ENCODE data around the gene C10orf105. TPM values are rescaled to one million over a fixed set of nuclear protein-coding genes. Genes with fewer than 3 reads are reported as not detected.
A peak's percentile ranks its signal among the peaks of the same experiment; 100 is the strongest.

Gene C10orf105
- total RNA-seq, 2 experiments from 2014 or later, result 0.34 to 0.40 TPM

DNA sequence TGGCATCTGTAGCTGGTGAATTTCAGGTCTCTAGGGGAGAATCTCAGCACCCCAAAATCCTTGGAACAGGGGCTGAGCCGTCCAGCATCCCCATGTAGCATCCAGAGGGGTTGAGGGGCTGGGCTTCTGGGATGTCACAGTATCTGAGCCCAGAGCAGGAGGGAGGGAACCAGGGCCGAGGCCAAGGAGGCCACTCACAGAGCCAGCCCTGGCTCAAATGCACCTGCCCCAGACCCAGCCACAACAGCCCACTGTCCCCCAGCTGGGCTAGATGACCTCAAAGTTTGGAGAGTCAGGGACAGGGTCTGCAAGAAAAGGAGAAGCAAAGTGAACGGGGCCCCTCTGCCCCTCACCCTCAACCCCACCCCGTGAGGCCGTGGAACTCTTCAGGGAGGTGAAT, 31.4 kb upstream of the C10orf105 start:
- H3K4me1 Mint-ChIP-seq, result peaks cover 95% of the 10 kb centered on the region
- ATAC-seq (no peak), DNase-seq (no peak)
- H3K27ac Mint-ChIP-seq, result peak overlapping the region; percentile 99
- H3K27me3 Mint-ChIP-seq, result no peaks in the 10 kb centered on the region
- ChIA-PET POLR2A (no interaction called here), CTCF (interaction anchor here (0.7 to 1.0 kb wide), 3 partner anchors 16 to 21 kb away, joined by 3 to 5 read pairs (median 3); no protein-coding TSS in a partner anchor)
- intact Hi-C loops (cut with DNase I, micrococcal nuclease), result no loop called here
- no peaks in the 10 kb centered on the region for H3K9me3 Mint-ChIP-seq (ENCODE audit: low read depth)
- no peak overlapping the region for H3K4me3 Mint-ChIP-seq
- H3K36me3 Mint-ChIP-seq (ENCODE audit: low read depth), result peaks cover 57% of the 10 kb centered on the region

GRCh38 chr10:71750124-71750841, 30.7 kb upstream of the C10orf105 start:
- Mint-ChIP-seq H3K4me1 (peaks cover 97% of the 10 kb centered on the region), H3K36me3 (ENCODE audit: low read depth) (peaks cover 57% of the 10 kb centered on the region), H3K27ac (peak overlapping the region; percentile 99), H3K9me3 (ENCODE audit: low read depth) (no peaks in the 10 kb centered on the region), H3K4me3 (no peak overlapping the region), H3K27me3 (no peaks in the 10 kb centered on the region)
- ChIA-PET POLR2A (no interaction called here), CTCF (interaction anchor here (0.6 to 1.0 kb wide), 4 partner anchors 16 to 25 kb away, joined by 3 to 5 read pairs (median 3); no protein-coding TSS in a partner anchor)
- intact Hi-C loops (cut with DNase I, micrococcal nuclease), result no loop called here
- no peak for DNase-seq
- ATAC-seq, result no peak

GRCh38 chr10:71749396-71749795, 29.8 kb upstream of the C10orf105 start:
- ATAC-seq (no peak), DNase-seq (no peak)
- Mint-ChIP-seq H3K9me3 (ENCODE audit: low read depth) (no peaks in the 10 kb centered on the region), H3K4me3 (peak overlapping the region; percentile 68), H3K27ac (peak overlapping the region; percentile 99), H3K4me1 (peaks cover 97% of the 10 kb centered on the region), H3K27me3 (no peaks in the 10 kb centered on the region), H3K36me3 (ENCODE audit: low read depth) (peaks cover 53% of the 10 kb centered on the region)
- intact Hi-C loops (cut with DNase I, micrococcal nuclease), result loop anchor here in 1 of 2 experiments (2.0 kb wide), 1 partner anchor 19 kb away; no protein-coding TSS in a partner anchor
- ChIA-PET POLR2A (interaction anchor here (0.5 to 0.8 kb wide), 4 partner anchors 23 to 1583 kb away, joined by 3 to 5 read pairs (median 4); no protein-coding TSS in a partner anchor), CTCF (interaction anchor here (0.6 to 1.2 kb wide), 10 partner anchors 8 to 532 kb away, joined by 3 to 6 read pairs (median 4); no protein-coding TSS in a partner anchor)

GRCh38 chr10:71748671-71749191, 29.2 kb upstream of the C10orf105 start:
- CTCF ChIA-PET, result interaction anchor here (0.6 to 1.6 kb wide), 14 partner anchors 9 to 581 kb away, joined by 3 to 6 read pairs (median 3); no protein-coding TSS in a partner anchor
- peaks cover 46% of the 10 kb centered on the region for H3K36me3 Mint-ChIP-seq (ENCODE audit: low read depth)
- H3K4me3 Mint-ChIP-seq, result peak overlapping the region; percentile 68
- DNase-seq (peak; percentile 90), ATAC-seq (peak; percentile 91)
- H3K4me1 Mint-ChIP-seq, result peaks cover 97% of the 10 kb centered on the region
- peak overlapping the region; percentile 99 for H3K27ac Mint-ChIP-seq
- H3K9me3 Mint-ChIP-seq (ENCODE audit: low read depth), result no peaks in the 10 kb centered on the region
- no peaks in the 10 kb centered on the region for H3K27me3 Mint-ChIP-seq
- POLR2A ChIA-PET, result interaction anchor here (0.5 to 1.4 kb wide), 5 partner anchors 20 to 1088 kb away, joined by 3 to 5 read pairs (median 5); partner anchors contain the start of gene VSIR
- intact Hi-C loops (cut with DNase I, micrococcal nuclease), result loop anchor here (1.0 to 2.0 kb wide), 3 partner anchors 20 to 25 kb away; partner anchors contain the start of gene VSIR (in 1 of the 2)

DNA sequence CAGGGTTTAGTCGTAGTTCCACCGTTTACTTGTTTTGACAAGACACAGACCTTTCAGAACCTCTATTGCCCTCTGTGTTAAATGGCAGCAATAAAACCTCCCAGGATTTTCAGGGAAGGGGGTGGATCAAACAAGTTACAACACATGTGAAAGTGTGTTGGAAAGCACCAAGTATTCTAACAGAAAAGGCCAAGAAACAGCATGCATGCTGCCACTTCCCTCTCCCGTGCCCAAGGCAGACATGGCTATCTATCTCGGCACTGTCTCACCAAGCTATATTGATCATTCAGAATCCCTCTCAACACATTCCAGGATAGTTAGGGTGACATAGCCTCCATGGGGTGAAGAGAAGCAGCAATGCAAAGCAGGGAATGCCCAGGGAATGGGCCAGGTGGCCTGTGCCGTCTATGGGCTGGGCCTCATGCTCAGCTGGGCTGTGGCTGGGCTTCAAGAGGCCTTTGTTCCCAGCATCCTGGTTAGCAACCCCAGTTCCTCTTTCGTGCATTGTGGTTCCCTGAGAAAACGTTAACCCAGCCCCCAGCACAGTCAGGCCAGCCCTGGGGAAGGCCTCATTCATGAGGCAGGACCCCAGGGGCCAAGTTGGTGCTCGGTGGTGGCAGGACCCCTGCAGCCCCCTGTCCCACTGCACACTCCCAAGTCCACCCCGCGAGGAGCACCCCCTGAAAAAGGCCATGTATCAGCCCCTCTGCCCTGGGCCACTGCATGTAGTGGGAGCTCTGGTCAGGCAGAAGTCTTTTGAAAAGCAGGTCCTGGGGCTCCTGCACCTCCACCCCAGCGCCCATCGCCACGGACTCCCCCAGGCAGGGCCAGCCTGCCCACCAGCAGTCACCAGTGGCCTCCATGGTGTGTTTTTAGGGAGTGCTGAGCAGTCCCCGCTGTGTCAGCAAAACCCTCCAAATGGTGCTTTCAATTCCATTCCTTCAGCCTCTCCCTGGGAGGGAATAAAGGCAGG, 28.3 kb upstream of the C10orf105 start:
- ATAC-seq (no peak), DNase-seq (no peak)
- peak overlapping the region; percentile 68 for H3K4me3 Mint-ChIP-seq
- intact Hi-C loops (cut with DNase I, micrococcal nuclease), result loop anchor here (1.0 to 2.0 kb wide), 3 partner anchors 21 to 25 kb away; partner anchors contain the start of gene VSIR (in 1 of the 2)
- peak overlapping the region; percentile 99 for H3K27ac Mint-ChIP-seq
- H3K4me1 Mint-ChIP-seq, result peaks cover 97% of the 10 kb centered on the region
- ChIA-PET POLR2A (interaction anchor here (0.6 to 1.4 kb wide), 4 partner anchors 11 to 26 kb away, joined by 3 to 6 read pairs (median 5); partner anchors contain the start of gene VSIR), CTCF (interaction anchor here (0.6 to 5.6 kb wide), 18 partner anchors 9 to 582 kb away, joined by 3 to 26 read pairs (median 4); partner anchors contain the start of gene VSIR)
- peaks cover 39% of the 10 kb centered on the region for H3K36me3 Mint-ChIP-seq (ENCODE audit: low read depth)
- no peaks in the 10 kb centered on the region for H3K9me3 Mint-ChIP-seq (ENCODE audit: low read depth)
- no peaks in the 10 kb centered on the region for H3K27me3 Mint-ChIP-seq

- CTCF ChIA-PET, result interaction anchor here (0.6 to 5.6 kb wide), 10 partner anchors 9 to 432 kb away, joined by 3 to 26 read pairs (median 4); partner anchors contain the start of gene VSIR
- Mint-ChIP-seq H3K9me3 (ENCODE audit: low read depth) (peaks cover 3% of the 10 kb centered on the region), H3K4me3 (no peak overlapping the region), H3K4me1 (peaks cover 97% of the 10 kb centered on the region), H3K27ac (peak overlapping the region; percentile 99), H3K36me3 (ENCODE audit: low read depth) (peaks cover 39% of the 10 kb centered on the region), H3K27me3 (no peaks in the 10 kb centered on the region)
- no peak for DNase-seq
- POLR2A ChIA-PET, result interaction anchor here (0.6 to 1.0 kb wide), 3 partner anchors 10 to 22 kb away, joined by 3 to 8 read pairs (median 3); no protein-coding TSS in a partner anchor
- ATAC-seq, result no peak
- intact Hi-C loops (cut with DNase I, micrococcal nuclease), result no loop called here
Observed at GRCh38 chr10:71747039-71747531, 27.5 kb upstream of the C10orf105 start.

- CTCF ChIA-PET, result interaction anchor here (0.6 to 5.6 kb wide), 10 partner anchors 10 to 432 kb away, joined by 3 to 26 read pairs (median 4); partner anchors contain the start of gene VSIR
- intact Hi-C loops (cut with DNase I, micrococcal nuclease), result no loop called here
- H3K27me3 Mint-ChIP-seq, result no peaks in the 10 kb centered on the region
- ATAC-seq (no peak), DNase-seq (peak; percentile 66)
- peaks cover 97% of the 10 kb centered on the region for H3K4me1 Mint-ChIP-seq
- POLR2A ChIA-PET, result interaction anchor here (0.6 to 1.1 kb wide), 3 partner anchors 10 to 23 kb away, joined by 3 to 8 read pairs (median 3); no protein-coding TSS in a partner anchor
- peaks cover 3% of the 10 kb centered on the region for H3K9me3 Mint-ChIP-seq (ENCODE audit: low read depth)
- H3K27ac Mint-ChIP-seq, result peak overlapping the region; percentile 99
- H3K4me3 Mint-ChIP-seq, result no peak overlapping the region
- H3K36me3 Mint-ChIP-seq (ENCODE audit: low read depth), result peaks cover 36% of the 10 kb centered on the region
Observed at GRCh38 chr10:71746344-71747037, 26.9 kb upstream of the C10orf105 start.

GRCh38 chr10:71745664-71746250, 26.2 kb upstream of the C10orf105 start:
- ATAC-seq (no peak), DNase-seq (no peak)
- Mint-ChIP-seq H3K36me3 (ENCODE audit: low read depth) (peaks cover 37% of the 10 kb centered on the region), H3K4me3 (no peak overlapping the region), H3K4me1 (peaks cover 100% of the 10 kb centered on the region), H3K27ac (peak overlapping the region; percentile 99), H3K27me3 (no peaks in the 10 kb centered on the region), H3K9me3 (ENCODE audit: low read depth) (peaks cover 3% of the 10 kb centered on the region)
- intact Hi-C loops (cut with DNase I, micrococcal nuclease), result no loop called here
- CTCF ChIA-PET, result interaction anchor here (0.7 to 5.6 kb wide), 5 partner anchors 11 to 27 kb away, joined by 4 to 26 read pairs (median 6); partner anchors contain the start of gene VSIR
- POLR2A ChIA-PET, result interaction anchor here (1.1 kb wide), 1 partner anchor 9 kb away, joined by 3 read pairs; no protein-coding TSS in a partner anchor

- Mint-ChIP-seq H3K36me3 (ENCODE audit: low read depth) (peaks cover 30% of the 10 kb centered on the region), H3K9me3 (ENCODE audit: low read depth) (peaks cover 3% of the 10 kb centered on the region), H3K27ac (peak overlapping the region; percentile 99), H3K4me1 (peaks cover 100% of the 10 kb centered on the region), H3K27me3 (no peaks in the 10 kb centered on the region), H3K4me3 (no peak overlapping the region)
- POLR2A ChIA-PET, result interaction anchor here (1.1 kb wide), 1 partner anchor 9 kb away, joined by 3 read pairs; no protein-coding TSS in a partner anchor
- intact Hi-C loops (cut with DNase I, micrococcal nuclease), result no loop called here
- CTCF ChIA-PET, result interaction anchor here (1.5 to 5.6 kb wide), 3 partner anchors 11 to 151 kb away, joined by 3 to 26 read pairs (median 5); partner anchors contain the start of gene VSIR
- DNase-seq (no peak), ATAC-seq (no peak)
Observed at GRCh38 chr10:71744897-71745663, 25.5 kb upstream of the C10orf105 start.
